Measurements from ENCODE around the gene SPOCK1. TPM values are rescaled to one million over a fixed set of nuclear protein-coding genes. Genes with fewer than 3 reads are reported as not detected.

SPOCK1 gene
- total and polyA plus RNA-seq, 2 donors (not counting 3 experiments of a cell fraction or from before 2014, with no cell fraction given) = 144 to 280 TPM

DNA sequence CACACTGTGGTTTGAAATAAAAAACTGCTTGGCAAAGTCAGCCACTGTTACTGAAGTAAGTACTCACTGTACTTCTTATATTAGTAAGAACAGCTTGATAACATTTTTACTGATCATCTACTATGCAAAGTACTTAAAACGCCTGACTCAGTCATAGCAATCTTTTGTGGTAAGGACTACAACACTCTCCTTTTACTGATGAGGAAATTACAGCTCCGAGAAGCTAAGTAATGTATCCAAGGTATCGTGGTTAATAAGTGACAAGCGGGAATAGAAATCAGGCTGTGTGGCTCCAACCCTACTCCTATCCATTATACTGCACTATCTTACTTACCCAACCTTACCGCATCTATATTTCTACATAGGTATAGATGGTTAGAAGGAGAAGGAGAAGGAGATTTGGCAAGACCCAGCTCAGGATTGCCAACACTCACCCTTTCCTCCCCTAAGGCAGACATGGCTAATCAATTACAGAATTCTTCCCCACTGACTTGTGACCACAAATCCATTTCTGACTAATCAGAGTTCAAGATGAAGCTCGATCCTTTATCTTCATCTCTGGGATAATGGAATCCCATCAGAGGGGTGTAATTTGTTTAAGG is 281.4 kb downstream of the SPOCK1 start:
- Histone ChIP-seq H3K27ac (ENCODE audit: insufficient read depth, low read depth, low read length) (no peak overlapping the region), H4K20me1 (replicated peaks; ENCODE audit: control insufficient read depth, extremely low read depth, insufficient read depth, low read length) (no peaks in the 10 kb centered on the region), H3K4me3 (replicated peaks in 1 of 3; ENCODE audit: insufficient read depth in 1 of 3, low read depth in 1 of 3, low read length in 3 of 3) (no peak overlapping the region), H3K9ac (replicated peaks; ENCODE audit: extremely low read depth, insufficient read depth, low read length) (no peak overlapping the region), H3K4me2 (ENCODE audit: insufficient read depth, low read length) (no peak overlapping the region), H3K79me2 (ENCODE audit: control insufficient read depth, insufficient read depth, low read length) (peaks cover 20% of the 10 kb centered on the region), H3K9me3 (replicated peaks; ENCODE audit: control insufficient read depth, insufficient read depth, low read length) (no peaks in the 10 kb centered on the region), H3K36me3 (ENCODE audit: control insufficient read depth in 2 of 2, extremely low read depth in 1 of 2, insufficient read depth in 2 of 2, low read length in 2 of 2) (no peaks in the 10 kb centered on the region), H2AFZ (ENCODE audit: low read depth, low read length) (no peak overlapping the region), H3K27me3 (ENCODE audit: control insufficient read depth in 2 of 2, insufficient read depth in 2 of 2, low read length in 2 of 2) (no peaks in the 10 kb centered on the region), H3K9me1 (replicated peaks; ENCODE audit: control insufficient read depth, extremely low read depth, insufficient read depth, low read length) (no peaks in the 10 kb centered on the region), H3K4me1 (ENCODE audit: control insufficient read depth, extremely low read depth, insufficient read depth, low read length) (no peaks in the 10 kb centered on the region)
- no TSS peak for BruUV-seq (replicated peaks)
- TF ChIP-seq, protein P1, sequence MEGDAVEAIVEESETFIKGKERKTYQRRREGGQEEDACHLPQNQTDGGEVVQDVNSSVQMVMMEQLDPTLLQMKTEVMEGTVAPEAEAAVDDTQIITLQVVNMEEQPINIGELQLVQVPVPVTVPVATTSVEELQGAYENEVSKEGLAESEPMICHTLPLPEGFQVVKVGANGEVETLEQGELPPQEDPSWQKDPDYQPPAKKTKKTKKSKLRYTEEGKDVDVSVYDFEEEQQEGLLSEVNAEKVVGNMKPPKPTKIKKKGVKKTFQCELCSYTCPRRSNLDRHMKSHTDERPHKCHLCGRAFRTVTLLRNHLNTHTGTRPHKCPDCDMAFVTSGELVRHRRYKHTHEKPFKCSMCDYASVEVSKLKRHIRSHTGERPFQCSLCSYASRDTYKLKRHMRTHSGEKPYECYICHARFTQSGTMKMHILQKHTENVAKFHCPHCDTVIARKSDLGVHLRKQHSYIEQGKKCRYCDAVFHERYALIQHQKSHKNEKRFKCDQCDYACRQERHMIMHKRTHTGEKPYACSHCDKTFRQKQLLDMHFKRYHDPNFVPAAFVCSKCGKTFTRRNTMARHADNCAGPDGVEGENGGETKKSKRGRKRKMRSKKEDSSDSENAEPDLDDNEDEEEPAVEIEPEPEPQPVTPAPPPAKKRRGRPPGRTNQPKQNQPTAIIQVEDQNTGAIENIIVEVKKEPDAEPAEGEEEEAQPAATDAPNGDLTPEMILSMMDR (IDR thresholded peaks at IDR 0.05; ENCODE audit: extremely low read depth in 1 of 2, insufficient read depth in 1 of 2, low read depth in 1 of 2, low read length in 2 of 2) = no peak
- TF ChIP-seq FOS (IDR thresholded peaks at IDR 0.05; ENCODE audit: borderline replicate concordance, insufficient read depth, low read length) (no peak), MYC (IDR thresholded peaks at IDR 0.05; ENCODE audit: low read depth, low read length) (no peak), EZH2 (IDR thresholded peaks at IDR 0.05; ENCODE audit: borderline replicate concordance, low read depth, low read length, severe bottlenecking) (no peak), JUN (IDR thresholded peaks at IDR 0.05; ENCODE audit: borderline replicate concordance, insufficient read depth, insufficient read length, low read depth) (no peak), POLR2AphosphoS5 (IDR thresholded peaks at IDR 0.05; ENCODE audit: insufficient read depth, low read depth, low read length) (no peak), GATA2 (IDR thresholded peaks at IDR 0.05; ENCODE audit: insufficient read depth, insufficient read length, low read depth, low read length) (no peak), POLR2A (IDR thresholded peaks at IDR 0.05; ENCODE audit: low read depth, low read length) (no peak)
- TF ChIP-seq, protein P2, sequence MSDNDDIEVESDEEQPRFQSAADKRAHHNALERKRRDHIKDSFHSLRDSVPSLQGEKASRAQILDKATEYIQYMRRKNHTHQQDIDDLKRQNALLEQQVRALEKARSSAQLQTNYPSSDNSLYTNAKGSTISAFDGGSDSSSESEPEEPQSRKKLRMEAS (IDR thresholded peaks at IDR 0.05; ENCODE audit: insufficient read depth, insufficient read length) = no peak
- ChIA-PET CTCF (interaction anchor here (0.9 to 2.2 kb wide), 4 partner anchors 9 to 143 kb away, joined by 3 to 11 read pairs (median 9); no protein-coding TSS in a partner anchor), POLR2A (no interaction called here)
- dilution Hi-C loops (cut with MboI; ENCODE audit: extremely low pct_ligation_motif_present, low sequenced_read_pairs) = no loop called here
- intact Hi-C loops (cut with micrococcal nuclease) = no loop called here
- FAIRE-seq = no peak
- DNase-seq (ENCODE audit: low read depth, low spot score) = no peak

Data from endothelial cell of umbilical vein (primary cell).